Endometrium (tissue), 2 donors: ENCODE results near the gene ZNF529.
"Not testable (repeated sequence)": the region's sequence is repeated elsewhere in the genome, so short reads cannot be mapped to it uniquely, and the experiment has no call there.

Source experiments
- FAIRE-seq: peaks from 2 replicates; lab custom pipeline; 2012; peaks lifted over from hg19 to GRCh38; lab: Jason Lieb, UNC
- donor health status: control.
- donor health status: control.

Gene ZNF529

DNA sequence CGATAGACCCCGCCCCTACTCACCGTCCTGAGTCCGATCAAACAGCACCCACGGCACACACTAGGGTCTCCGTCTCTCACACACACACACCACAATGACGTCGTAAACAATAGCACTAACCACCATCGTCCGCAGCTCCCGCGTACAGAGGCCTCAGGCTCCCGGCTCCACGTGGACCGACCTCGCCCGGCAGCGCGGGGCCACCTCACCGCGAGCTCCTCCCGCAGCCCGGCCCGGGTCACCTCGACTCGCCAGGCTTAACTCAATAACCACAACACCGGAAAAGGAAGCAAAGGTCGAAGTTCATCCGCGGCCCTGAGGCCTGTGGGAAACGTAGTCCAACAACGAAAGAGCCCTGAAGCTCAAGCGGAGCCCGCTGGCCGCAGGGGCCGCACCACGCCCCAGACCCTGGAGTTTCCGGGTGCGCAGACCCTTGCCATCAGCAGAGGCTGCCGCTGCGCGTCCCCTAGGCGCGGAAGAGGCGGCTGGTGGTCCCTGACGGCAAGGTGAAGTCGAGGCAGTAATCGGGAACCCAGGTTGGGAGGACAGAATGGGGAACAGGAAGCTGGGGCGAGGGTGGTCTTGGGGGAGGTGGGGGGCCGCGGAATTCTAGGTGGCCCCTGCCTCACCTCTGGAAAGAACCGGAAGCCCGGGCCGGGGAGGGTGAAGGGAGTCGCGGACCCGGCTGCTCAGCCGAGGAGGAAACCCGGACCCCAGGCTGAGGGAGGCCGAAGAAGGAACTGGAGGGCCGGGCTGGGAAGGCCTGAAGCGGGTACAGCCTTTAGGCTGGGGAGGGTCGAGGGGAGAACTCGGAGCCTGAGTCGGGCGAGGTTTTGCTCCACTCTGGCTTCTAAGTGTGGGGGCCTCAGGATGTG lies at the start of gene ZNF529:
ZNF529 (minus strand) TSS at position 273 of the 875 bp plus-strand sequence. CDS start 946 bp downstream, outside the sequence.
- peak; percentile 41 for FAIRE-seq

DNA sequence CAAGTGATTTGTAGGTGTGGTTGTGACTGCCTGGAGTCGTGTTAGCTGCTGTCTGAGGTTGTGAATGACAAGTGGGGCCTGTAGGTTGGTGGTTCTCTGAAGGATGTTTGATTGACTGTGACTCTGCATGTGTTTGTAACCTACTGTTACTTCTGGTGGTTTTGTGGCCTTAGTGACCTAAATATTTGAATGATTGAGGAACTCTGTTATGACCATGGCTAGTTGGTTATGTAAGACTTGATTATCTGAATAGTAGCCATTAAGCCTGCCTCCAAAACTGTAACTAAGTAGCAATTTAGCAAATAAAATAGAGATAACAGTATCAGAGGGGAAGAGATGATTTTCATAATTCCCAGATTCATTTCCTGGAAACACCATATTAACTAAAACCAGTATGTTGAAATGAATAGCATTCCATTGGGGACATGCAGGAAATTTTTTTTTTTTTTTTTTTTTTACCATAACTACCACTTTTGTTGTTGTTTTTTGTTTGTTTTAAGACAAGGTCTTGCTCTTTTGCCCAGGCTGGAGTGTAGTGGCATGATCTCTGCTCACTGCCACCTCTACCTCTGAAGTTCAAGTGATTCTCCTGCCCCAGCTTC lies 32.9 kb upstream of the ZNF529 start:
- FAIRE-seq, result no peak

DNA sequence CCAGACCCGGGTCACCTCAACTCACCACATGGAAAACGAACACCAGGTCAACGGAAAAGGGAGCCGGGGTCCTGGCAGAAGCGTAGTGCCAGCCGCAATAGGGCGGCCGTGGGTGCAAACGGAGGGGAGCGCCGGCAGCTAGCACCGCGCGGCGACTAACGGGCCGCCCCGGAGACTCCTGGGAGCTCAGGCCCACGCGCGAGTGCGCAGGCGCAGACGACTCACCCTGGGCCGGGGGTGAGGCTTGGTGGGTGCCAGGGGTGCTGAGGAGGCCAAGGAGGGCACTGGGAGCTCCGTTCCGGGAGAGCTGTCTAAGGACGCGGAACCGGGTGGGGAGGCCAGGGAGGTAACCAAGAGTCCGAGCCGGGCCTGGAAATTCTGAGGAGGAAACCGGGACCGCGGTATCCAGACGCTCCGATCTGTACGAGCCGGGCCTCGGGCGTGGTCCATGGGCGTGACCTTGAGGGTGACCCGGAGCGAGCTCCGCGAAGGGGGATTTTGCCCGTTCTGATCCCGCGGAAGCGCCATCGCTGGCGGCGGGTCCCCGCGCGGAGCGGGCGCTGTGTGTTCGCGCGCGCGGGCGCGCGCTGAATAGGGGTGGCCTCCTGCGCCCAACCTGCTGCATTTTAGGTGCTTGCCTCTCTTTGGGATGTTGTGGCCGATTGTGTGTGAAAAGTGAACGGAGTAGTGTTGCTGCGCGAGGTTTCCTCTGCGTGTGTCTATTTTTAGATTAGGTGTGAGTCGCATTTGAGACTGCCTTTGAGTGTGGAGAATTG lies 32.2 kb upstream of the ZNF529 start, which contains the start of gene ZNF382:
ZNF382 (plus strand) TSS at position 213 of the 776 bp plus-strand sequence. CDS start 4,602 bp downstream, outside the sequence.
- no peak for FAIRE-seq

DNA sequence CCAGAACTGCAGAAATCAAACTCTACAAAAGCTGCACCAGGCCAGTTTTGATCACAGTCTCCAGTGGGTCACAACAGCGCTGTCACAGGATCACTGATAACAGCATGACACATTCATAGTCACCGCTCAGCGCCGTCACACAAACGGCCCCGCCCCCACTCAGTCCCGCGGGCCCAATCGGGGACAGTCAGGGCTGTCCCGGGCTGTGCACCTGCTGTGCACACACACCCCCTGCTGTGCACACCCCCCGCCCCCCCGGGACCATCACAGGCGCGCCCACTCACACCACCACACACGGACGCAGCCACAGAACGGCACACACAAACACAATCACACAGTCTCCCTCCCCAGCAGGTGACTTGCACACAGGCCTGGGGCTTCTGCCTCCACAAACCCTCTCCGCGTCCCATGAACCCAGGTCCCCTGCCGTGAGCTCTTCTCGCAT lies 31.6 kb upstream of the ZNF529 start:
- FAIRE-seq, result no peak

DNA sequence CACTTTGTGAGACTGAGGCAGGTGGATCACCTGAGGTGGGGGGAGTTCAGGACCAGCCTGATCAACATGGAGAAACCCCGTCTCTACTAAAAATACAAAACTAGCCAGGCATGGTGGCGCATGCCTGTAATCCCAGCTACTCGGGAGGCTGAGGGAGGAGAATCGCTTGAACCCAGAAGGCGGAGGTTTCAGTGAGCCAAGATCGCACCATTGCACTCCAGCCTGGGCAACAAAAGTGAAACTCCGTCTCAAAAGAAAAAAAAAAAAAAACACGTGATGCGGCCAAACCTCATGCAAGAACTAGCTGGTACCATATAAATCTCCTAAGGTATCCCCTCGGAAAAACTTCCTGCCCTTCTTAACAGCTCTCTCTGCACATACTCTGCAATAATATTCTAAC lies 29.6 kb upstream of the ZNF529 start:
- FAIRE-seq, result not testable (repeated sequence)

DNA sequence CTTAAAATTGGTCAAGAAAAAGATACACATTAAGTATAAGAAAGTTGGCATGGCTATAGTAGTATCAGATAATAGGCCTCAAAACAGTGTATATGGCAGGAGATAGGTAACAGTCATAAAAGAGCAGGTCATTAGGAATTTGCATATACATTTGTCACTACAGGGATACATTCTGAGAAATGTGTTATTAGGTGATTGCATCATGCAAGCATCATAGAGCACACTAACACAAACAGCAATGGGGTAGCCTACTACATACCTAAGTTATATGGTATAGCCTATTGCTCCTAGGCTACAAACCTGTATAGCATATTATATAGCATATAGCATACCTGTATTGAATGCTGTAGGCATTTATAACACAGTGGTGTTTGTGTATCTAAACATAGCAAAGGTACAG lies 6.2 kb upstream of the ZNF529 start:
- FAIRE-seq, result no peak

DNA sequence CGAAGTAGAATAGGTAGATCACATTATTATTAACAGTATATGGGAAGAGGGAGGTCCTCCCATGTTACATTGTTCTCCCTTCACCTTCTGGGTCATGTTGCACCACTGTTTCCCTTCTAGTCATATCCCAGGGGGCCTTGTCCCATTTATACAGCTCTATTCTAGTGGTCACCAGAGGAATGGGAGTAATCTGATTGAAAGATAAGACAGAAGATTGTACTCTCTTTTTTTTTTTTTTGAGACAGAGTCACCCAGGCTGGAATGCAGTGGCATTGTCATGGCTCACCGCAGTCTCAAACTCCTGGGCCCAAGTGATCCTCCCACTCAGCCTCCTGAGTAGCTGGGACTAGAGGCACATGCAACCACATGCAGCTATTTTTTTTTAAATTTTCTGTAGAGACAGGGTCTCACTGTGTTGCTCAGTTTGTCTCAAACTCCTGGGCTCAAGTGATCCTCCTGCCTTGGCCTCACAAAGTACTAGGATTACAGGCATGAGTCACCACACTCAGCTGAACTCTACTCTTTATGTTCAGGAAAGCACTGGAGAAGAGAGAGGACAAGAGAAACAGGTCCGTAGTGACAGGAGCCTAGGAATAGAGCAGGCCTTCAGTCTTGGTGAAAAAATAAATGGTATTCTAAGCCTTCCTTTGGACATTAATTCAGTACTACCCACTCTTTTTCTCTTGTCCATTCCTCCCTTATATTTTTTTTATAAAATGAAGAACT lies 4.3 kb upstream of the ZNF529 start:
- no peak for FAIRE-seq

DNA sequence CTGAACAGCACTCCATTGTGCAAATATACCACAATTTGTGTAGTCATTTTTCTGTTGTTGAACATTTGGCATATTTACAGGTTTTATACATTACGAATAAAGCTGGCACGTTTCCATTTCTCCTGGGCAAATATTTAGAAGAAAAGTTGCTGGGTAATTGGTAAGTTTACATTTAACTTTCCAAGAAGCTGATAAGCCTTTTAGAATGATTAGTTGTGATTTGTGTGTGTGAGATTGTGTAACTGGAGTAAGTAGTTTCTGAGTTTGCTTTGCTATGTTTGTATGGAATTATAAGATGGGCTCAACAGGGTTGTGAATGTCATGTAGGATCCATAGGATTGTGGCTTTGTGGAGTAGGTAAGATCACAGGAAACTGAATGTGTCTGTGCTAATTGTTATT lies 1.6 kb upstream of the ZNF529 start:
- no peak for FAIRE-seq

DNA sequence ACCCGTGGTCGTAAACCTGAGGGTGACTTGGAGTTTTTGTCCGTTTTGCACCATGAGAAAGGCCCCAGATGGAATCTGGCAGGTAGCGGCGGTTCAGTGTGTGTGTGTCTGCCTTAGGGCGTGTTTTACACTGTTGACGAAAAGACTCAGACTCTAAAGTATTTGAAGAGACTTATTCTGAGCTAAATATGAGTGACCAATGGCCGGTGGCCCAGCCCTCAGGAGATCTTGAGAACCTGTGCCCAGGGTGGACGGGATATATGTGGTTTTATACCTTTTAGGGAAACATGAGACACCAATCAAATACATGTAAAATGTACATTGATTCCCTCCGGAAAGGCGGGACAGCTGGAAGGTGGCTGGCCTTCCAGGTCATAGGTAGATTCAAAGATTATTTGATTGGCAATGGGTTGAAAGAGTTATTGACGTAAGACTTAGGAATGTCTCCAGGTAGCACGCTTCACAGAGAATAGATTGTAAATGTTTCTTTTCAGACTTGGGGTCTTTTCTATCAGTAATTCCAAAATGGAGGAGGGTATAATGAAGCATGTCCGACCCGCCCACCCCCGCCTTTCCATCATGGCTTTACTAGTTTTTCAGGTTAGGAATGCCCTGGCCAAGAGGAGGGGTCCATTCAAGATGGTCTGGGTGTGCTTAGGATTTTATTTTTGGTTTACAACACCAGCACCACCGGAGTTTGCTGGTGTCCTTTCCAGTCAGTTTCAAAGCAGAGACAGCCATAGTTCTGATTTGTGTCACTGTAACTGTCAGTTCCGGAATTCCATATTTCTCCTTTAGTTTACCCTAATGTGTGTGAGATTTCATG lies 1.0 kb upstream of the ZNF529 start:
- FAIRE-seq, result no peak

DNA sequence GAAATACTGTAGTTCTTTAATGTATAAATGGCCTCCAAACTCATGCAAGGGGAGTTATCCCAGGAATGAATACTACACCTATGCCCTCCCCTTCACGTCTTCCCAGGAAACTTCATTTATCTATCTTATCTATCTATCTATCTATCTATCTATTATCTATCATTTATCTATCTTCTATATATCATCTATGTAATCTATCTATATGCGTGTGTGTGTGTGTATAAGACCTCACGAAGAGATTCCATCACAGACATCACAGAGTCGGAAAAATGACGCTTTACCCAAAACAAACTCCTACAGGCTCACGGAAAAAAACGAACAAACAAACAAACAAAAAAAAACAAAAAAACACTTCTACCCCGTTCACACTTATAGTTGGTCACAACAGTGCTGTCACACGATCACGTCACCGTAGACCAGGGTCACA lies 486 bp downstream of the ZNF529 start:
- FAIRE-seq, result no peak

DNA sequence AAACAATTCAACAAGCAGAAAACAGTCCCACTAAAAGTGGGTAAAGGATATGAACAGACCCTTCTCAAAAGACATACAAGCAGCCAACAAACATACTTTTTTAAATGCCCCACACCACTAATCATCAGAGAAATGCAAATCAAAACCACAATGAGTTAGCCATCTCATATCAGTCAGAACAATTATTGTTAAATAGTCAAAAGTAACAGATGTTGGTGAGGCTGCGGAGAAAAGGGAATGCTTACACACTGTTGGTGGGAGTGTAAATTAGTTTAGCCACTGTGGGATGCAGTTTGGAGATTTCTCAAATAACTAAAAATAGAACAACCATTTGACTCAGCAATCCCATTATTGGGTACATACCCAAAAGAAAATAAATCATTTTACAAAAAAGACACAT lies 8.7 kb downstream of the ZNF529 start:
- no peak for FAIRE-seq

DNA sequence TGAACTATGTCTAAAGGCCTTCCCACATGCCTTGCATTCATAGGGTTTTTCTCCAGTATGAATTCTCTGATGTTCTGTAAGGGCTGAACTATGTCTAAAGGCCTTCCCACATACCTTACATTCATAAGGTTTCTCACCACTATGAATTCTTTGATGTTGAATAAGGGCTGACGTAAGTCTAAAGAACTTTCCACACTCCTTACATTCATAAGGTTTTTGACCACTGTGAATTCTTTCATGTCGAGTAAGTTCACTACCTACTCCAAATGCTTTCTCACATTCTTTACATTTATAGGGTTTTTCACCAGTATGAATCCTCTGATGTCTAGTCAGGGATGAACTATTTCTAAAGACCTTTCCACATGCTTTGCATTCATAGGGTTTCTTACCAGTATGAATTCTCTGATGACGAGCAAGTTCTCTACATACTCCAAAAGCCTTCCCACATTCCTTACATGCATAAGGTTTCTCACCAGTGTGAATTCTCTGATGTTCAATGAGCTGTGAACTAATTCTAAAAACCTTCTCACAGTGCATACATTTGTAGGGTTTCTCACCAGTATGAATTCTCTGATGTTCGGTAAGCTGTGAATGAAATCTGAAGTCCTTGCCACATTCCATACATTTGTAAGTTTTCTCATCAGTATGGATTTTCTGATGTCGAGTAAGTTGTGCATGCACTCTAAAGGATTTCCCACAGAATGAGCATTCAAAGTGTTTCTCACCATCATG lies 25.9 kb downstream of the ZNF529 start:
- no peak for FAIRE-seq

DNA sequence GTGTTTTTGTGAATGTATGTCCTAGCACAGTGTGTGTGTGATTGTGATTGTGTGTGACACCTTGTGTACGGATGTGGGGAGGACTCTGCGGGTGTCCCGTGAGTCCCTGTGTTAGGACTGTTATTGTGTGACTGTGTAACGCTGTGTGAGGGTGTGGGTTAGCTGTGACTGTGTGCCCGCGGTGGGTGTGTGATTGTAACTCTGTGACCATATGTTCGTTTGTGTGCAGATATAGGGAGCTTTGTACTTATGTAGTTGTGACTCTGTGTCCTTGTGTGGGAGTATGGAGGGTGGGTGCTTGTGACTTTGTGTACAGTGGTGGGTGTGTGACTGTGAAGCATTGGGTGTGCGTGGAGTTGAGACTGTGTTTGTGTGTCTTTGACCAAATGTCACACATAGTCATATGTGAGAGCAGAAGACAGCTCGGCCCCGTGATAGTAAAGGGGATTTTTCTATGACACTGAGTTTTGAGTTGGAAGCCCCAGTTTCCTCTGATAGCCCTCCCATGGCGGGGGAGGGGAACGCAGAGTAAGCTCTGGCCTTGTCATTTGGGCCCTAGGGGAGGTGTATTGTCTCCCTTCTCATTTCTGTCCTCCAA lies 44.1 kb downstream of the ZNF529 start:
- FAIRE-seq, result no peak

DNA sequence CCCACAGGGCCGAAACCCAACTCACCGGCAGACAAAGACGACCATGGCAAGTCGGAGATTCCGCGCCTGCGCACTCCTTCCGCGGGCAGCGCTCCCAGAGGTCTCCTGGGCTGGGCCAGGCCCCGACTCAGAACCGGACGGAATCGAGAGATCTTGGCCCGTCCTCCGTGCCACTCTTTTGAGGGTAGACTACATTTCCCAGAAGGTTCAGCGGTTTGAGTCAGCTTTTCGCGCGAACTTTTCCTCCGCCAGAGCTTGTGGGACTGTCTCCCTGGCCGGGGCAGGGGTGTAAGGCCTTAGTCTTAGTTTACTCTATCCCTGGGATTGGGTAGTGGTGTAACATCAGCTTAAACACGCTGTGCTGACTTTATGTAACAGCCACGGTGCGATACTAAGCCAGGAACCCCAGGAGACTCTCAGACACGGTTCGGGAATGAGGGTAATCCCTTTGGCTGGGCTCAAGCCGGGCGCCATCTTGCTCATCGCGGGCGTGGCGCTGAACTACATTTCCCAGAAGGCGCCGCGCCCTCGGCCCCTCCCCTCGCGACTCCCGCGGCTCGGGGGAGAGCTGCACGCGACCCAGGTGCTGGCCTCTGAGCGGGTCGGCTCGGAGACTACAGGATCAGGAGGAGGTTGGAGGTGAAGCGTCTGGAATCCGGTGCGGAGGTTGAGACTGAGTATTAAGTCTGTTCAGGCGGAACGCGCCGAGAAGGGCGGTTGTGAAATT lies 44.7 kb downstream of the ZNF529 start, which contains the start of gene ZNF260:
ZNF260 (minus strand) TSS at position 78 of the 727 bp plus-strand sequence. CDS start 13,033 bp downstream, outside the sequence.
- peak; percentile 90 for FAIRE-seq

DNA sequence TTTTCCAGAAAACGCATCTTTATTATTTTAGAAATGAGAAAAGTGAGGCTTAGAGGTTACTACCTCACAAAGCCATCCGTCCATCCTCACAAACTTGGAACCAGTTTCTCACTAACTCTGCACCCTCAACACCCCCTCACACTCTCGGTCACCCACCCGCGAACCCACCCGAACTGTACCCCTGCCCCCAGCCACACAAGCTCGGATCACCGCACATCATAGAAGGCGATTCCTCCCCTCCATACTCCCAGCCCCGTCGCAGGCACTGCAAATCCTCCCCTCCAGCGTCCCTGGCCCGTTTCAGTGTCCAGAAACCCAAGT lies 45.3 kb downstream of the ZNF529 start:
- no peak for FAIRE-seq

DNA sequence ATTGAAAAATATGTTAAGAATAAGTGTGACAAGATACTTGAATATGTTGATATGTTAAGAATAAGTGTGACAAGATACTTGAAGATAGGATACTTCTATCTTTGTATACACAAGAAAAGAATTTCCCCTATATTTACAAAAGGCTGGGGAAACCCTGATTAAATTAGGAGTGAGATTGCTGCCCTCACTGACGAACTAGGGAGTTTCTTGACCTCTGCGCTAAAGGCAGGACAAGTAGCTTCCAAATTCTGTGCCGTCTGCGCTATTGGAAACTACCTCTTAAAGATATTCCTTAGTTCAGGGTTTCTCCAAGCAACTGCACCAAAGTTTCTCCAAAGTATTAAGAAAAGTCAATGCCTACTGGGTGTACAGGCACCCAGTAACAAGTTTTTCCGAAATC lies 45.8 kb downstream of the ZNF529 start:
- FAIRE-seq, result no peak

DNA sequence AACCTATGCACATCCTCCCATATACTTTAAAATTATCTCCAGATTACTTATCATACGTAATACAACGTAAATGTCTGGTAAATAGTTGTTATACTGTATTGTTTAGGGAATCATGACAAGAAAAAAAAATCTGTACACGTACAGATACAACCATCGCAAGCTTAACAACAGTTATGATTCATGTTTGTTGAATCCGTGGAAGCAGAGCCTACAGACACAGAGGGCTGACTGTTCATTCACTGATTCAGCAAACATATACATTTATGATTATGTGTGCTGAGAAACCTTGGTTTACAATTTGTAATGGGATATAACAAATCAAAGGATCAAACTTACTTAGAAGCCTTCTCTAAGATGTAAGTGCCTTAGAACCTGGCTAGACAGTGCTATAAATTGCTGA lies 46.5 kb downstream of the ZNF529 start:
- no peak for FAIRE-seq

DNA sequence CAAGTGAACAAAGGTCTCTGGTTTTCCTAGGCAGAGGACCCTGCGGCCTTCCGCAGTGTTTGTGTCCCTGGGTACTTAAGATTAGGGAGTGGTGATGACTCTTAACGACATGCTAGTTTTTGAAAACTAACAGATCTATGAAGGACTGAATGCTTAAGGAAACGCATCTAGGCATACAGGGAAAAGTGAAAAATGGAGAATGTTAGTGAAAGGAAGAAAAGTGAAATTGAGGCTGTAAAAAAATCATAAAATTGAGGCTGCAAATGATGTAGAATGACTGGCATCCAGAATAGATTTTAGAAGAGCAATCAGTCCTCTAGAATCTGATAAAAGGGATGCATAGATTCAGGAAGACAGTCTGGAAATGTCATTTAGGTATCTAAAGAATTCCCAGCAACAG lies 48.5 kb downstream of the ZNF529 start:
- no peak for FAIRE-seq

DNA sequence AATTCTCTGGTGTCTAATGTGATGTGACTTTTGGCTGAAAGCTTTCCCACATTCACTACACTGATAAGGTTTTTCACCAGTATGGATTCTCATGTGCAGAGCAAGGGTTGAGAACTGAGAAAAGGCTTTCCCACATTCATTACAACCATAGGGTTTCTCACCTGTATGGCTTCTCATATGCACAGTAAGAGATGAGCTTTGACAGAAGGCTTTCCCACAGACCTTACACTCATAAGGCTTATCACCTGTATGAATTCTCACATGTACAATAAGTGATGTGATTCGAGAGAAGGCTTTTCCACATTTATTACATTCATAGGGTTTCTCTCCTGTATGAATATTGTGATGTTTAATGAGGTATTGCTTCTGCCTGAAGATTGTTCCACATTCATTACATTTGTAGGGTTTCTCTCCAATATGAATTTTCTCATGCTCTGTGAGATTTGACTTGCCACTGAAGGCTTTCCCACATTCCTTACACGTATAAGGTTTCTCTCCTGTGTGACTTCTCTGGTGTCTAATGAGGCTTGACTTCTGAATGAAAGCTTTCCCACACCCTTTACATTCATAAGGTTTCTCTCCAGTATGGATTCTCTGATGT lies 59.0 kb downstream of the ZNF529 start:
- no peak for FAIRE-seq
